ENCODE data around the gene TPST1. TPM values are rescaled to one million over a fixed set of nuclear protein-coding genes. Genes with fewer than 3 reads are reported as not detected.

TPST1 gene
- total RNA-seq, 1 donor from 2014 or later = 36.5 TPM

DNA sequence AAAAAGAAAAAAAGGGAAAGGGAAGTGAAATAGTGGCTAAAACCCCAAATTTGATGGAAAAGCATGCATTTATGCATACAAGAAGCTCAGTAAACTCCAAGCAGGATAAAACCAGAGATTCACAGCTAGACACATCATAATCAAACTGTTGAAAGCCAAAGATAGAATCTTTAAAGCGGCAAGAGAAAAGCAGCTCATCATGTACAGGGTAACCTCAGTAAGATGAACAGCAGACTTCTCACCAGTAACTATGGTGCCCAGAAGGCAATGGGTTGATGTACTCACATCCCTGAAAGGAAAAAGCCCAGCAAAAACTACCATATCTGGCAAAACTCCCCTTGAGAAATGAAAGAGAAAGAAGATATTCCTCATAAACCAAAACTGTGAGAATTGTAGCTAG lies 60.4 kb downstream of the TPST1 start:
- FAIRE-seq (no peak), DNase-seq (ENCODE audit: low read depth) (no peak)
- Mint-ChIP-seq H3K9me3 (ENCODE audit: unreplicated experiment) (peaks cover 16% of the 10 kb centered on the region), H3K4me1 (ENCODE audit: low read depth, unreplicated experiment) (peaks cover 11% of the 10 kb centered on the region), H3K4me3 (ENCODE audit: unreplicated experiment) (no peak overlapping the region), H3K27me3 (ENCODE audit: low read depth, unreplicated experiment) (no peaks in the 10 kb centered on the region), H3K36me3 (ENCODE audit: low read depth, unreplicated experiment) (peaks cover 25% of the 10 kb centered on the region), H3K27ac (ENCODE audit: unreplicated experiment) (no peak overlapping the region)
- Histone ChIP-seq H3K4me1 (ENCODE audit: insufficient read depth, low read length) (no peaks in the 10 kb centered on the region), H3K9ac (ENCODE audit: low read length) (no peak overlapping the region), H3K27ac (ENCODE audit: low read depth, low read length) (no peak overlapping the region), H3K4me3 (ENCODE audit: insufficient read depth, low read depth, low read length) (no peak overlapping the region), H4K20me1 (ENCODE audit: insufficient read depth, low read length) (peaks cover 7% of the 10 kb centered on the region), H3K9me3 (ENCODE audit: insufficient read depth, low read depth, low read length) (peaks cover 13% of the 10 kb centered on the region), H3K27me3 (ENCODE audit: insufficient read depth, low read length) (no peaks in the 10 kb centered on the region), H2AFZ (ENCODE audit: low read depth, low read length) (no peak overlapping the region), H3K4me2 (ENCODE audit: low read length) (no peak overlapping the region), H3K36me3 (ENCODE audit: insufficient read depth, low read length) (no peaks in the 10 kb centered on the region), H3K79me2 (ENCODE audit: insufficient read depth, low read length) (peaks cover 22% of the 10 kb centered on the region)
- TF ChIP-seq, protein P1, sequence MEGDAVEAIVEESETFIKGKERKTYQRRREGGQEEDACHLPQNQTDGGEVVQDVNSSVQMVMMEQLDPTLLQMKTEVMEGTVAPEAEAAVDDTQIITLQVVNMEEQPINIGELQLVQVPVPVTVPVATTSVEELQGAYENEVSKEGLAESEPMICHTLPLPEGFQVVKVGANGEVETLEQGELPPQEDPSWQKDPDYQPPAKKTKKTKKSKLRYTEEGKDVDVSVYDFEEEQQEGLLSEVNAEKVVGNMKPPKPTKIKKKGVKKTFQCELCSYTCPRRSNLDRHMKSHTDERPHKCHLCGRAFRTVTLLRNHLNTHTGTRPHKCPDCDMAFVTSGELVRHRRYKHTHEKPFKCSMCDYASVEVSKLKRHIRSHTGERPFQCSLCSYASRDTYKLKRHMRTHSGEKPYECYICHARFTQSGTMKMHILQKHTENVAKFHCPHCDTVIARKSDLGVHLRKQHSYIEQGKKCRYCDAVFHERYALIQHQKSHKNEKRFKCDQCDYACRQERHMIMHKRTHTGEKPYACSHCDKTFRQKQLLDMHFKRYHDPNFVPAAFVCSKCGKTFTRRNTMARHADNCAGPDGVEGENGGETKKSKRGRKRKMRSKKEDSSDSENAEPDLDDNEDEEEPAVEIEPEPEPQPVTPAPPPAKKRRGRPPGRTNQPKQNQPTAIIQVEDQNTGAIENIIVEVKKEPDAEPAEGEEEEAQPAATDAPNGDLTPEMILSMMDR (IDR thresholded peaks at IDR 0.05; ENCODE audit: insufficient read depth, low read depth, low read length) = no peak
- TF ChIP-seq EZH2 (IDR thresholded peaks at IDR 0.05; ENCODE audit: insufficient read depth, low read length) = no peak

DNA sequence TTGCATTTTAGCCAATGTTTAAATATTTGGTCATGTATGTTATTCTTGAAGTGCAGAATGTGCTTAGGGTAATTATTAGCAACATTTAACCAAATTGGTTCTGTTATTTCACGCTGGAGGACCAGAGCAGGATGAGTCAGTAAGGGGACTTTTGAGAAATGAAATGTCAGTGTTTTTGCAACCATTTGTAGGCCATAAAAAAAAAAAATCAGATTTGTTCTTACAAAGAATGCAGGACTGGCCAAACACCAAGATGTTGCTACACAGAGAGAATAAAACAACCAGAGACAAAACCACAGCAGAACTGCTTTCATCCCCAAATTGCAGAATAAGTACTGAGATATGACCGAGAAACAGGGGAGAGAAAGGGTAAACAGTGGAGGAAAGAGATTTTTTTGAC lies 62.1 kb downstream of the TPST1 start:
- DNase-seq (ENCODE audit: low read depth) = peak; percentile 94
- no peaks in the 10 kb centered on the region for H3K27me3 ChIP-seq (ENCODE audit: insufficient read depth, low read length)

DNA sequence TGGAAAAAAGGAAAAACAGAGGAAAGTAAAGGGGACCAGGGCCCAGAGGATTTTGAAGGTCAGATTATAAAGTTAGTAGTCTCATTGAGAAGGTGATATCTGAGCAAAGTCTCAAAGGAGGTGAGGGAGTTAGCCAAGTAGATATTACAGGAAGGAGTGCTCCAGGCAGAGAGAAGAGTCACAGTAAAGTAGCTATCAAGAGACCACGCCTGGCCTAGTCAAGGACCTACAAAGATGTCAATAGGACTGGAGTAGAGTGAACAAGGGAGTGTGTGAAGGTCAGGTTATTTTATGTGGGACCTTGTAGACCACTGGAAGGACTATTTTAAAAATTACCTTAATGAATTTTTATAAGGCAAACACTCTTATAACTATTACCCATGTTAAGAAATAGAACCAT lies 64.8 kb downstream of the TPST1 start:
- Mint-ChIP-seq H3K4me3 (ENCODE audit: unreplicated experiment) (no peak overlapping the region), H3K27ac (ENCODE audit: unreplicated experiment) (no peak overlapping the region), H3K4me1 (ENCODE audit: low read depth, unreplicated experiment) (peaks cover 11% of the 10 kb centered on the region), H3K36me3 (ENCODE audit: low read depth, unreplicated experiment) (peaks cover 26% of the 10 kb centered on the region), H3K9me3 (ENCODE audit: unreplicated experiment) (peaks cover 13% of the 10 kb centered on the region), H3K27me3 (ENCODE audit: low read depth, unreplicated experiment) (no peaks in the 10 kb centered on the region)
- H3K27me3 ChIP-seq (ENCODE audit: insufficient read depth, low read length) = no peaks in the 10 kb centered on the region
- peaks cover 3% of the 10 kb centered on the region for H4K20me1 ChIP-seq (ENCODE audit: insufficient read depth, low read length)
- no peak overlapping the region for H3K27ac ChIP-seq (ENCODE audit: low read depth, low read length)
- no peaks in the 10 kb centered on the region for H3K79me2 ChIP-seq (ENCODE audit: insufficient read depth, low read length)
- H3K9me3 ChIP-seq (ENCODE audit: insufficient read depth, low read depth, low read length) = peaks cover 9% of the 10 kb centered on the region
- no peak for TF ChIP-seq EZH2 (IDR thresholded peaks at IDR 0.05; ENCODE audit: insufficient read depth, low read length)
- TF ChIP-seq, protein P1 (IDR thresholded peaks at IDR 0.05; ENCODE audit: insufficient read depth, low read depth, low read length) = no peak
- no peak for DNase-seq (ENCODE audit: low read depth)
- H2AFZ ChIP-seq (ENCODE audit: low read depth, low read length) = no peak overlapping the region
- H3K36me3 ChIP-seq (ENCODE audit: insufficient read depth, low read length) = no peaks in the 10 kb centered on the region
- no peak overlapping the region for H3K4me2 ChIP-seq (ENCODE audit: low read length)
- H3K4me3 ChIP-seq (ENCODE audit: insufficient read depth, low read depth, low read length) = no peak overlapping the region
- no peaks in the 10 kb centered on the region for H3K4me1 ChIP-seq (ENCODE audit: insufficient read depth, low read length)
- no peak overlapping the region for H3K9ac ChIP-seq (ENCODE audit: low read length)
- FAIRE-seq = no peak

More for the DNA sequence above, 62.1 kb downstream of the TPST1 start:
- Histone ChIP-seq H3K4me3 (ENCODE audit: insufficient read depth, low read depth, low read length) (no peak overlapping the region), H3K27ac (ENCODE audit: low read depth, low read length) (no peak overlapping the region), H3K4me1 (ENCODE audit: insufficient read depth, low read length) (no peaks in the 10 kb centered on the region), H3K79me2 (ENCODE audit: insufficient read depth, low read length) (peaks cover 6% of the 10 kb centered on the region), H3K4me2 (ENCODE audit: low read length) (peak overlapping the region; percentile 4), H3K36me3 (ENCODE audit: insufficient read depth, low read length) (no peaks in the 10 kb centered on the region), H4K20me1 (ENCODE audit: insufficient read depth, low read length) (peaks cover 3% of the 10 kb centered on the region), H3K9me3 (ENCODE audit: insufficient read depth, low read depth, low read length) (peaks cover 13% of the 10 kb centered on the region), H3K9ac (ENCODE audit: low read length) (no peak overlapping the region), H2AFZ (ENCODE audit: low read depth, low read length) (no peak overlapping the region)
- Mint-ChIP-seq H3K4me3 (ENCODE audit: unreplicated experiment) (no peak overlapping the region), H3K27me3 (ENCODE audit: low read depth, unreplicated experiment) (no peaks in the 10 kb centered on the region), H3K9me3 (ENCODE audit: unreplicated experiment) (peaks cover 16% of the 10 kb centered on the region), H3K4me1 (ENCODE audit: low read depth, unreplicated experiment) (peaks cover 11% of the 10 kb centered on the region), H3K27ac (ENCODE audit: unreplicated experiment) (no peak overlapping the region), H3K36me3 (ENCODE audit: low read depth, unreplicated experiment) (peaks cover 29% of the 10 kb centered on the region)
- FAIRE-seq = peak; percentile 45
- TF ChIP-seq EZH2 (IDR thresholded peaks at IDR 0.05; ENCODE audit: insufficient read depth, low read length) = no peak
- TF ChIP-seq, protein P1 (IDR thresholded peaks at IDR 0.05; ENCODE audit: insufficient read depth, low read depth, low read length) = no peak

Measured in astrocyte (in vitro differentiated cells and primary cell).